Ishikawa (cell line): ENCODE measurements around the gene TMEM253.

Experiments used
- CEBPB ChIP-seq: IDR thresholded peaks from 2 replicates; pipeline ENCODE4 v1.6.1; 2012
- CREB1 ChIP-seq: IDR thresholded peaks from 2 replicates; pipeline ENCODE4 v1.6.1; 2012; ENCODE audit warnings: low read depth
- EGR1 ChIP-seq: IDR thresholded peaks from 2 replicates; pipeline ENCODE4 v1.6.1; 2012
- EP300 ChIP-seq: IDR thresholded peaks from 2 replicates; pipeline ENCODE4 v1.6.1; 2012; ENCODE audit warnings: borderline replicate concordance
- FOXM1 ChIP-seq: IDR thresholded peaks from 2 replicates; pipeline ENCODE4 v1.6.1; 2012; ENCODE audit warnings: low read depth, borderline replicate concordance
- MAX ChIP-seq: IDR thresholded peaks from 2 replicates; pipeline ENCODE4 v1.6.1; 2012
- NFIC ChIP-seq: IDR thresholded peaks from 2 replicates; pipeline ENCODE4 v1.6.1; 2012
- RAD21 ChIP-seq: IDR thresholded peaks from 2 replicates; pipeline ENCODE4 v1.6.1; 2012; ENCODE audit warnings: low read depth
- REST ChIP-seq: IDR thresholded peaks from 2 replicates; pipeline ENCODE4 v1.6.1; 2012; ENCODE audit warnings: low read depth, mild to moderate bottlenecking
- TAF1 ChIP-seq: IDR thresholded peaks from 2 replicates; pipeline ENCODE4 v1.6.1; 2012; ENCODE audit warnings: low read depth, mild to moderate bottlenecking
- TCF12 ChIP-seq: IDR thresholded peaks from 2 replicates; pipeline ENCODE4 v1.6.1; 2012; ENCODE audit warnings: low read depth
- TEAD4 ChIP-seq: IDR thresholded peaks from 2 replicates; pipeline ENCODE4 v1.6.1; 2012
- YY1 ChIP-seq: IDR thresholded peaks from 2 replicates; pipeline ENCODE4 v1.6.1; 2012; ENCODE audit warnings: low read depth
- ZBTB7A ChIP-seq: IDR thresholded peaks from 2 replicates; pipeline ENCODE4 v1.6.1; 2012; ENCODE audit warnings: low read depth
- TF ChIP-seq, protein P1 (sequence below): IDR thresholded peaks from 2 replicates; pipeline ENCODE4 v1.6.1; 2012

The TMEM253 gene

GRCh38 chr14:21095430-21096205, 5.2 kb upstream of the TMEM253 start:
- TF ChIP-seq REST = peak; percentile 88
- TF ChIP-seq RAD21 = no peak

DNA sequence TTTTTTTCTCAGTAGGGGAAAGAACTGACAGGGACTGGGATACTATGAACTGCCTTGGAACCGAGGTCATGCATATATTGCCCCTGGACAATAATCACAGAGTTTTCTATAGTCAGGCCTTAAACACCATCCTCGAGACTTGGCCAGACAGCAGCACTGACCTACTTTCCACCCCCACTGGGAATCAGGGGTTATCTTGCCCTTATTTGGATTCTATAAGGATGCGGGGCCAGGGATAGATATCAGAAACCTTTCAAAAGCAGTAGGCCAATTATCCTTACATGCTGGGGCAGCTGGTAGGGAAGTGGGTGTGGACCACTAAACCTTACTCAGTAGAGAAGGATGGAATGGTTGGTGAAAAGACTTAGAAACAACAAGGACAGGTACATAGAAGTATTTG, 4.4 kb upstream of the TMEM253 start:
- TF ChIP-seq CREB1 (no peak), YY1 (no peak), EGR1 (no peak), CEBPB (no peak), MAX (no peak), TEAD4 (no peak), NFIC (no peak), FOXM1 (no peak), TAF1 (no peak), TCF12 (no peak), ZBTB7A (no peak), REST (no peak), EP300 (no peak), RAD21 (no peak)
- TF ChIP-seq, protein P1, sequence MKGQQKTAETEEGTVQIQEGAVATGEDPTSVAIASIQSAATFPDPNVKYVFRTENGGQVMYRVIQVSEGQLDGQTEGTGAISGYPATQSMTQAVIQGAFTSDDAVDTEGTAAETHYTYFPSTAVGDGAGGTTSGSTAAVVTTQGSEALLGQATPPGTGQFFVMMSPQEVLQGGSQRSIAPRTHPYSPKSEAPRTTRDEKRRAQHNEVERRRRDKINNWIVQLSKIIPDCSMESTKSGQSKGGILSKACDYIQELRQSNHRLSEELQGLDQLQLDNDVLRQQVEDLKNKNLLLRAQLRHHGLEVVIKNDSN = no peak

- no peak for TF ChIP-seq CEBPB
Measured at GRCh38 chr14:21096978-21097635, 3.8 kb upstream of the TMEM253 start.

DNA sequence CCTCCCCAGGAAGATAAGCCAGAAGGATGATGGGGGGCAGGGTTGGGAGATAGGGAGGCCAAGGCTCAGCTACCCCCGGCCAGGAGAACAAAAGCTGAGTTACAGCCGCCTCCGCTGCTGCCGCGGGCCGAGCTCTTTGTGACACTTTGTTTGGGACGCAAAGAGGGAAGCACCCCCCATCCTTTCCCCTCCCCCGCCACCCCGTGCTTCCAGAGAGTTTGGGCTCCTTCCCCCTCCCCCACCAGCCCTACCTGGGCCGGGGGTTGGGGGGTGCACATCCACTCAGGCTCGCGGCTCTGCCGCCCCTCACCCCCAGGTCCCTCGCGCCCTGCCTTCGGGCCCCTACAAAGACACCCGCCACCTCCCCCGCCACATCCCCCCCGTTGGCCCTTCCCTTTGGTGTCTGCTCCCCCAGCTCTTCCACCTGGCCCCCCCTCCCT, 3.2 kb upstream of the TMEM253 start:
- TF ChIP-seq NFIC (no peak), CEBPB (no peak), EGR1 (no peak), TEAD4 (no peak), MAX (no peak), TAF1 (no peak), ZBTB7A (no peak), CREB1 (no peak), EP300 (no peak), RAD21 (no peak), FOXM1 (no peak), TCF12 (no peak), REST (no peak)

GRCh38 chr14:21098076-21098891, 2.6 kb upstream of the TMEM253 start, which contains the start of gene ZNF219:
ZNF219 (minus strand) TSS chr14:21098655; CDS start chr14:21093591, 5,064 bp downstream.
- TF ChIP-seq RAD21 (no peak), TEAD4 (peak; percentile 45; the same call in 1 of the 2 replicates)
